Measurements from ENCODE around the gene SLC5A11. TPM values are rescaled to one million over a fixed set of nuclear protein-coding genes. Genes with fewer than 3 reads are reported as not detected.

The SLC5A11 gene
- polyA plus RNA-seq, 1 experiment, result not detected

DNA sequence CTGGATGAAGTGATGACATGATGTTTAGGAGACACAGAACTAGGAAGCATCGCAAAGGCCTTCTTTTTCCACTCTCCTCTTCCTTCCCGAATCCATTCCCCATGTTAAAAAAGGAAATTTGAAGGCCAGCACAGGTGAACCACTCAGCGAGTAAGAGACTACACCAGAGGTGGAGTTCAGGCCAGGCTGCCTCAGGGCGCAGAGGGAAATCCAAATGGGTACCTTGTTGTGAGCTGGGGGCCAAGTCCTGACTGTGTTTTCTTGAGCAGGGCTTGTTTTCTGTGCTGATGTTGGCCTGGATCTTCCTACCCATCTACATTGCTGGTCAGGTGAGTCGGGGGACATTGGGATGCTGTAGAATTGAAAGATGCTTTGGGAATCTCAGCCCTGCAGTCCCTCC lies 26.1 kb downstream of the SLC5A11 start:
- peaks cover 6% of the 10 kb centered on the region for H3K27me3 ChIP-seq (ENCODE audit: control insufficient read depth, insufficient read depth, low read length)
- no peak for DNase-seq (ENCODE audit: low read depth, low spot score)
- no peaks in the 10 kb centered on the region for H3K9me3 ChIP-seq (ENCODE audit: control insufficient read depth, insufficient read depth, low read length)
- TF ChIP-seq, protein P1, sequence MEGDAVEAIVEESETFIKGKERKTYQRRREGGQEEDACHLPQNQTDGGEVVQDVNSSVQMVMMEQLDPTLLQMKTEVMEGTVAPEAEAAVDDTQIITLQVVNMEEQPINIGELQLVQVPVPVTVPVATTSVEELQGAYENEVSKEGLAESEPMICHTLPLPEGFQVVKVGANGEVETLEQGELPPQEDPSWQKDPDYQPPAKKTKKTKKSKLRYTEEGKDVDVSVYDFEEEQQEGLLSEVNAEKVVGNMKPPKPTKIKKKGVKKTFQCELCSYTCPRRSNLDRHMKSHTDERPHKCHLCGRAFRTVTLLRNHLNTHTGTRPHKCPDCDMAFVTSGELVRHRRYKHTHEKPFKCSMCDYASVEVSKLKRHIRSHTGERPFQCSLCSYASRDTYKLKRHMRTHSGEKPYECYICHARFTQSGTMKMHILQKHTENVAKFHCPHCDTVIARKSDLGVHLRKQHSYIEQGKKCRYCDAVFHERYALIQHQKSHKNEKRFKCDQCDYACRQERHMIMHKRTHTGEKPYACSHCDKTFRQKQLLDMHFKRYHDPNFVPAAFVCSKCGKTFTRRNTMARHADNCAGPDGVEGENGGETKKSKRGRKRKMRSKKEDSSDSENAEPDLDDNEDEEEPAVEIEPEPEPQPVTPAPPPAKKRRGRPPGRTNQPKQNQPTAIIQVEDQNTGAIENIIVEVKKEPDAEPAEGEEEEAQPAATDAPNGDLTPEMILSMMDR (IDR thresholded peaks at IDR 0.05; ENCODE audit: low read depth, low read length), result no peak
- H3K27ac ChIP-seq (ENCODE audit: low read depth, low read length), result no peak overlapping the region
- no peak overlapping the region for H3K4me3 ChIP-seq (ENCODE audit: low read depth, low read length)
- ChIA-PET CTCF (interaction anchor here (1.4 kb wide), 1 partner anchor 34 kb away, joined by 8 read pairs; no protein-coding TSS in a partner anchor), POLR2A (interaction anchor here (0.6 kb wide), 1 partner anchor 12 kb away, joined by 3 read pairs; no protein-coding TSS in a partner anchor)

DNA sequence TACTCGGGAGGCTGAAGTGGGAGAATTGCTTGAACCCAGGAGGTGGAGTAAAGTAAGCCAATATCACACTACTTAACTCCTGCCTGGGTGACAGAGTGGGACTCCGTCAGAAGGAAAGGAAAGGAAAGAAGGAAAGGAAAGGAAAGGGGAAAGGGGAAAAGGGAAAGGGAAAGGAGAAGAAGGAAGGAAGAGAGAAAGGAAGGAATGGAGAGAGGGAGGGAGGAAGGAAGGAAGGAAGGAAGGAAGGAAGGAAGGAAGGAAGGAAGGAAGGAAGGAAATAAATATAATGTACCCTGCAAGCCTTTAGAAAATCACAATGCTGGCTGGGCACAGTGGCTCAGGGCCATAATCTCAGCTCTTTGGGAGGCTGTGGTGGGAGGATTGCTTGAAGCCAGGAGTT lies 27.3 kb downstream of the SLC5A11 start:
- Histone ChIP-seq H3K27ac (ENCODE audit: low read depth, low read length) (no peak overlapping the region), H3K9me3 (ENCODE audit: control insufficient read depth, insufficient read depth, low read length) (no peaks in the 10 kb centered on the region), H3K27me3 (ENCODE audit: control insufficient read depth, insufficient read depth, low read length) (peaks cover 6% of the 10 kb centered on the region), H3K4me3 (ENCODE audit: low read depth, low read length) (no peak overlapping the region)
- TF ChIP-seq, protein P1 (IDR thresholded peaks at IDR 0.05; ENCODE audit: low read depth, low read length), result no peak
- CTCF ChIA-PET, result interaction anchor here (1.4 kb wide), 1 partner anchor 33 kb away, joined by 8 read pairs; no protein-coding TSS in a partner anchor
- POLR2A ChIA-PET, result interaction anchor here (0.6 kb wide), 1 partner anchor 142 kb away, joined by 7 read pairs; the partner anchor contains the start of gene ARHGAP17
- DNase-seq (ENCODE audit: low read depth, low spot score), result no peak

DNA sequence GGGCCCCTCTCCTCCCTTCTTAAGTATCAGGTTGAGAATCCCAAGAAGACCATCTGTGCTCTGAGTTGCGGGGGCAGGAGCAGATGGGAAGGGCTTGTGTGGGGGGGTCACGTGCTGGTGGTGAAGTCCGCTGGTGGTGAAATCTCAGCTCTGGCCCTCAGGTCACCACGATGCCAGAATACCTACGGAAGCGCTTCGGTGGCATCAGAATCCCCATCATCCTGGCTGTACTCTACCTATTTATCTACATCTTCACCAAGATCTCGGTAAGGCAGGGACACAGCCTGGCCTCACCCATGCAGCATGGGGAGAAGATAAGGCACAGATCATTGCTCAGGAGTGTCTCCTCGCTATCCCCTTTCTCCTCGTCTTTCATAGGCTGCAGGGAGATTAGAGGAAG lies 29.7 kb downstream of the SLC5A11 start:
- ChIA-PET POLR2A (no interaction called here), CTCF (no interaction called here)
- Histone ChIP-seq H3K4me3 (ENCODE audit: low read depth, low read length) (no peak overlapping the region), H3K27ac (ENCODE audit: low read depth, low read length) (no peak overlapping the region), H3K9me3 (ENCODE audit: control insufficient read depth, insufficient read depth, low read length) (no peaks in the 10 kb centered on the region), H3K27me3 (ENCODE audit: control insufficient read depth, insufficient read depth, low read length) (peaks cover 6% of the 10 kb centered on the region)
- TF ChIP-seq, protein P1 (IDR thresholded peaks at IDR 0.05; ENCODE audit: low read depth, low read length), result no peak
- DNase-seq (ENCODE audit: low read depth, low spot score), result no peak

DNA sequence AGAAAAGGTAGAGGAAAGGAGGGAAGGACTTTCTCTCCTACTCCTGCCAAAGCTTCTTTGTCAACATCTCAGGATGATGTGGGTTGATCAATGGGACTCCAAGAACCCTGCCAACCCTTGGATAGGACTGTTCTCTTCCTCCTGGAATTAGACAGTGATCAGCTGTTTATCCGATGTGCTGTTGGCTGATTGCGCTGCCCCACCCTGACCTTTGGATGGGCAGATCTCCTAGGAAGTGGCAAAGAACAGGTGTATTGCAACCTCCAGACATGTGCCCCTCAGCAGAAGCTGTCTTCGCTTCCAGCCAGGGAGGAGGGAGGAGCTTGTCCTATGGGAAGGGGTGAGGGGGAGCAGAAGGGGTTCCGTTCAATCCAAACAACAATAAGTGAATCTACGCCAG lies 30.5 kb downstream of the SLC5A11 start:
- Histone ChIP-seq H3K27ac (ENCODE audit: low read depth, low read length) (no peak overlapping the region), H3K9me3 (ENCODE audit: control insufficient read depth, insufficient read depth, low read length) (no peaks in the 10 kb centered on the region), H3K4me3 (ENCODE audit: low read depth, low read length) (no peak overlapping the region), H3K27me3 (ENCODE audit: control insufficient read depth, insufficient read depth, low read length) (peaks cover 6% of the 10 kb centered on the region)
- TF ChIP-seq, protein P1 (IDR thresholded peaks at IDR 0.05; ENCODE audit: low read depth, low read length), result no peak
- no peak for DNase-seq (ENCODE audit: low read depth, low spot score)
- POLR2A ChIA-PET, result no interaction called here
- CTCF ChIA-PET, result no interaction called here

DNA sequence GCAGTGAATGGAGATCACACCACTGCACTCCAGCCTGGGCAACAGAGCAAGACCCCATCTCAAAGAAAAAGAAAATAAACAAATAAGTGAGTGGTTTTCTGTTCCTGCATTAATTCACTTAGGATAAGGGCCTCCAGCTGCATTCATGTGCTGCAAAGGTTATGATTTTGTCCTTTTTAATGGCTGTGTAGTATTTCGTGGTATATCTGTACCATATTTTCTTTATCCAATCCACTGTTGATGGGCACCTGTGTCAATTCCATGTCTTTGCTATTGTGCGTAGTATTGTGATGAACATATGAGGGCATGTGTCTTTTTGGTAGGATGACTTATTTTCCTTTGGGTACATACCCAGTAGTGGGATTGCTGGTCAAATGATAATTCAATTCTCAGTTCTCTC lies 33.9 kb downstream of the SLC5A11 start:
- no peaks in the 10 kb centered on the region for H3K9me3 ChIP-seq (ENCODE audit: control insufficient read depth, insufficient read depth, low read length)
- ChIA-PET POLR2A (no interaction called here), CTCF (no interaction called here)
- H3K27ac ChIP-seq (ENCODE audit: low read depth, low read length), result no peak overlapping the region
- TF ChIP-seq, protein P1 (IDR thresholded peaks at IDR 0.05; ENCODE audit: low read depth, low read length), result no peak
- no peak for DNase-seq (ENCODE audit: low read depth, low spot score)
- no peak overlapping the region for H3K4me3 ChIP-seq (ENCODE audit: low read depth, low read length)
- H3K27me3 ChIP-seq (ENCODE audit: control insufficient read depth, insufficient read depth, low read length), result peaks cover 9% of the 10 kb centered on the region

Data from AG04450 (cell line).